Raji (cell line): Measurements from ENCODE around the gene PTOV1.

ENCODE experiments used
- POLR2A ChIP-seq: IDR thresholded peaks from 2 replicates; pipeline ENCODE4 v1.6.1; 2011; ENCODE audit warnings: low read depth, low read length, control low read depth; ENCODE audit not compliant: insufficient read depth

Gene PTOV1

DNA sequence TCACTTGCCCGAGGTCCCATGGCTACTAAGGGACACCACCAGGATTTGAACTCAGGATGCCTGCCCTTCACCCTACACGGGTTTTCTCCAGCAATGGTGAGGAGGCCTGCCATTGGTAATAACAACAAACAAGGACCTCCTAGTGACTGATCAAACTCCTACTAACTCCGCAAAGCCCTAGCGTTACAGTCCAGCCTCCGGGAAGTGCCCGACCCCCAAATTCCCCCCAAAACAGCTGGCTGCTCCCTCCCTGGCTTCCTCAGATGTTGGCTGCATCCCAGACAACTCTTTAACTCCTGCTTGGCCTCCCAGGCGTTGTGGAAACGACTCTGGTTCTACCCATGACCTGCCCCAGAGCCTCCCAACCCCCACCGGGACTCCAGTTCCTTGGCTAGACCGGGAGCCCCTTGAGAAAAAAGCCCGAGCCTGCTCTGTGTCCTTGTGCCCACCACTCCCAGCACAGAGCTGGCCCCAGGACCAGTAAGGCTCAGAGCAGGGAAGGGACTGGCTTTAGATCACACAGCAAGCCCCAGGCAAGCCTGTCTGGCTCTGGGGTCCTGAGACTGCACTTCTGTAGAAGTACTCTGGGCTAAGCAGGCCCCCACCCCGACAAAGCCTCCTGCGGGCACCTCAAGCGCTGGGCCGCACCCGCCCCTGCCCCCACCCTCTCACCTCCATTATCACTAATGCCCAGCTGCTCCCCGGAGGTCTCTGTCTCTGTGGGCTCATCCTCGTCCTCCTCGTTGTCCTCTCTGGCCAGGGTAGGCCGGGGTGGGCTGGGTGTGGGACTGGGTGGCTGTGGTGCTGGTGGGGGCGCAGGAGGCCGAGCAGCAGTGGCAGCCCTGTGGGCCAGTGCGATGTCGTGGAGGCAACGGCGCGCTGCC, 21.5 kb downstream of the PTOV1 start:
- no peak for TF ChIP-seq POLR2A

DNA sequence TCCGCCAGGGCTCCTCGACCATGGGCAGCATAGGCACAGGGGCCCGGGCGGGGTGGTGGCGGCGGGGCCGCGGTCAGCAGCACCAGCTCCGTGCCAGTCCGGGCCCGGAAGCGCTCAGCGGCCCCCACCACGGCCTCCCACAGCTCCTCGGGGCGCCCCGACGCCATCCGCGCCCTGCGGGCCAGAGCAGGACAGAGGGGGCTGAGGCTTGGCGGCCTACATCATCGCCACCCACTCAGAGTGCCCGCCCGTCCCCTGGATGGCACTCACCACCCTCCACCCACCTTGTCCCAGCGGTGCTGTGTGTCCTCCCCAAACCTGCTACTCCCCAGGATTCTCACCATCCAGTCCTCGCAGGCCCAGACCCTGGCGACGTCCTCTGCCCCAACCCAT, 22.2 kb downstream of the PTOV1 start:
- TF ChIP-seq POLR2A = no peak

DNA sequence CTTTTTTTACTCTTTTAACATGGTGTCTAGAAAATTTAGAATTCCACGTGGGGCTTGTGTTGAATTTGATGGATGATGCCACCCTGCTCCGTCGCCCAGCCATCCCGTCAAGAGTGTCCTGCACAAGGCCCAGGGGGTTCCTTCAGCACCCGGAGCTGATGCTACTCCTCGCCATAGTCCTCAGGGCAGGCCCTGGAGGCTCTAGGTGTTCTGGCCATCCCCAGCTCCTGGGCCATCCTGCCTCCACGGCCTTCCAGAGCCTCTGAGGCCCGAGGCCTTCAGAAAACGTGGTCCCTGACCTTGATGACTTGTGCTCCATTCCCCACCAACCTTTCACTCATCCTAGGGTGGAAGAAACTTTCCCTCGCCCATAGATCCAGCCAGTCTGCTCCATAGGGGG, 22.9 kb downstream of the PTOV1 start:
- TF ChIP-seq POLR2A = no peak

DNA sequence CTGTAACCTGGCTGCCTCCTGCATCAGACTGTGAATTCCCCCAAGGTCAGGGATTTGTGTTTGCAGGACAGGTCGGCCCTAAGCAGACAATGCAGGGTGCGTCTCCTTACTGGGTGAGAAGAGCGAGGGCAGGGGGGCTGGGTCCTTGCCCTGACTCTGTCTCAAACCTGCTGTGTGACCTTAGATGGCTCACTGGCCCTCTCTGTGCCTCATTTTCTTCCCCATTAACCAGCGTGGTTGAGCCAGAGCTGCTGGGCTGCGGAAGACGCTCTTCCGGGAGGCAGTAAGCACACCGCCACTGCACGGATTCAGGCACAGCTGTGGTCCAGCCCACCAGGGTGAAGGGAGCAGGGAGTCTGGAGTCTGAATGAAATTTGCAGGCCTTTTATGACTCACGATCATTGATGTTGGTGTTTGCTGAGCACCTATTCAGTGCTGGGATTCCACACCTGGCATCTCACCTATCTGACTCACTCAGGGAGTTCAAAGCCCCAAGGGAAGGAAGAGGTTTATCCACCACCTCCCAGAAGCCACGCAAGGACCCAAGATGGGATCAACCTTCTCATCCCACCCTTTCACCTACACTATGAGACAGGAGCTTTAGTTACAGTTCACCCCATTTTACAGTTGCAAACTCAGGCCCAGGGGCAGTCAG, 23.7 kb downstream of the PTOV1 start:
- TF ChIP-seq POLR2A = no peak

DNA sequence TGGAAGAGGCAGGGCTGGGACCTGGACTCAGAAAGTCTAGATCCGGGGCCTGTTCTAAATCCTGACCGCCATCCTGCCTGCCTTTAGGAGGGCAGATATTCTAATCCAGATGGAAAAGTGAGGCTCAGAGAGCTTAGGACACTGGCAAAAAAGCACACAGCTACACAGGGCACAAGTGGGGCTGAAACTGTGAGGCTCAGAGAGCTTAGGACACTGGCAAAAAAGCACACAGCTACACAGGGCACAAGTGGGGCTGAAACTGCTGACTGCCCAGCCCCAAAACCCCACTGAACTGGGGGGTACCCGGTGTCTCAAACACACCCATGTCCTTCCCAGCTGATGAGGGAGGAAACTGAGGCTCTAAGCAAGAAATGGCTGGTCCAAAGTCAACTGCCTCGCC, 24.2 kb downstream of the PTOV1 start:
- TF ChIP-seq POLR2A = no peak

DNA sequence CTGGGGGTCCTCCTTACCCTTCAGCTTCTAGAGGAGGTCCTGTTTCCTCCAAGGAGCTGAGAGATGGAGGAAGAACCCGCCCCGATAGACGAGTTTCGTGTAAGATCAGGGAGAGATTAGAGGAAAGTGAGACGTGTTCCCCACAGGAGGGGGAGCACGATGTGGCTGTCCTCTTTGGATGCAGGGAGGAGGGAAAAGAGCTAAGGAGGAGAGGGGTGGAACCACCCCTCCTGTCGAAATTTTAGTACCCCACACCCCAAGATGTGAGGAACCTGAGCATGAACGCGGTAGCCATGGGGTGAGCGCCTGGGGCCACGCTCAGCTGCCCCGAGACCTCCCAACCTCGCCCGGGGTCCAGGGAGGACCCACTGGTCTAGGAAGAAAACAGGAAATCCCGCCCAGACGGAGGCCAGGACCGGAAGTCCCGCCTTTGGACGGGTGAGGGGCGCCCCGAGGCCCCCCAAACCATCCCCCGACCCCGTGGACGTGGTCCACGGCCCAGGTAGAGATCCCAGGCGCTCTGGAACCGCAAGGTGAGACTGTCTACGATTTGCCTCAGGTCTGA, 25.0 kb downstream of the PTOV1 start:
- TF ChIP-seq POLR2A = peak; percentile 62; the same call in 1 of the 2 replicates

DNA sequence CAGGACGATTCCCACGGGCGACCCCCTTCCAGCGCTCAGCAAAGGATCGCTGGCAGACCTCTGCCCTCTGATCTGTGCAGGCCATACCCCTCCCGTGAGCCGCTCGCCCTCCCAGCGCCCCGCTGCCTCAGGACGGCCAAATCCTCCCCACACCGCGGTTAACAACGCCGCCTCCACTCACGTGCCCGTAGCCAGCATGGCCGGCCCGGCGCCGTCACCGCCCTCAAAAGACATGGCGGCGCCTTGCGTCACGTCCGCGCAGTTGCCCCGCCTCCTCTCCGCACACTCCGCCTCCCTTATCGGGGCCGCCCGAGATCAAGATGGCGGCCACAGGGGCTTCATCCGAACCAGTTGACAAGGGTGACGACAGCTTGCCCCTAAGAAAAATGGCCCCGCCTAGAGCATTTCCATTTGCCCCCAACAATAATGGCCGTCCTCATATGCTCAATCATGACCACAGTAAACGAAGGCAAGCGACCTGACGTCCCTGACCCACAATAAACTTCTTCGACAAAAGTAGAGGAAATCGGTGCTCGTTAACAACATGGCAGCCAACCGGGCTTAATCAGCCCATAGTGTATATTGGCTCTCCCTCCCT, 25.6 kb downstream of the PTOV1 start:
- peak; percentile 64 for TF ChIP-seq POLR2A

DNA sequence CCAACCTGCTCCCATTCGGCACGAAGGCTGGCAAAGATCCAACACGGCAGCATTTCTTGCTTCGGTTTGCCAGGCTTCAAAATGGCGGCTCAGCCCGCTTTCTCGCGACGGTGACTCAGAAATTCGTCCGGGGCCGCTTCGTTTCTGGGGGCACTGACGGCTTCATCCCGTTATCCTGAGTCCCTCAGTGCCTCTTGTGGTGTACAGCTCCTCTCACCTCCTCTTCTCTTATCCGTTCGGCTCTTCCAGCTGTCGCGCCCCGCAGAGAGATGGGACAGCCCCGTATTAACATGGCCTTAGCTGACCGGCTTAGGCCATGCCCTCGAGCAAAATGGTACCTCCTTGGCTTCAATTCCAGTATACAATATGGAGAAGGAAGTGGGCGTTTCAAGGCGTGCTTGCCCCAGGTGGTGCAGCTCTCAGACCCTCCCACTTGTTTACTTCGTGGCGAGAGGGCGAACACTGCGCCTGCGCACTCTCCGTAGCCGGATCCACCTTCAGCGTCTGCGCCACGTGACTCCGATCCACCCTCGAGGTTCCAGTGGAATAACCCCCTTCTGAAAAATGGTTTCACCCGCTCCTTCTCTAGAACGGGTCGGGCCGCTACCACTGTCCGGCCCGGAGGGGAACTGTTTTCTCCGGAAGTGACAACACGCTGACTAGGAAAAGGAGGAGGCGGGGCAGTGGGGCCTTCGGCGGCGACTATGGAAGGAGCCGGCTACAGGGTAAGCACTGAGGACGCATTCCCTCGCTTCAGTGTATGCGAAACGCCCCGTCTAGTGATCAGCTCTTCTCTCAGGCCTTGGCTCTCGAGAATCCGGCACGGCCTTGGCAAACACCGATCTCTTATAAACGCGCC, 26.3 kb downstream of the PTOV1 start, which contains the start of the genes AKT1S1 and TBC1D17:
Gene AKT1S1 (minus strand): TSS at position 336 of the 859 bp plus-strand sequence. CDS start 4,060 bp downstream, outside the sequence.
Gene TBC1D17 (plus strand): TSS at position 683 of the 859 bp plus-strand sequence. CDS start 22 bp downstream, at position 705.
- peak; percentile 77; the same call in 1 of the 2 replicates for TF ChIP-seq POLR2A

DNA sequence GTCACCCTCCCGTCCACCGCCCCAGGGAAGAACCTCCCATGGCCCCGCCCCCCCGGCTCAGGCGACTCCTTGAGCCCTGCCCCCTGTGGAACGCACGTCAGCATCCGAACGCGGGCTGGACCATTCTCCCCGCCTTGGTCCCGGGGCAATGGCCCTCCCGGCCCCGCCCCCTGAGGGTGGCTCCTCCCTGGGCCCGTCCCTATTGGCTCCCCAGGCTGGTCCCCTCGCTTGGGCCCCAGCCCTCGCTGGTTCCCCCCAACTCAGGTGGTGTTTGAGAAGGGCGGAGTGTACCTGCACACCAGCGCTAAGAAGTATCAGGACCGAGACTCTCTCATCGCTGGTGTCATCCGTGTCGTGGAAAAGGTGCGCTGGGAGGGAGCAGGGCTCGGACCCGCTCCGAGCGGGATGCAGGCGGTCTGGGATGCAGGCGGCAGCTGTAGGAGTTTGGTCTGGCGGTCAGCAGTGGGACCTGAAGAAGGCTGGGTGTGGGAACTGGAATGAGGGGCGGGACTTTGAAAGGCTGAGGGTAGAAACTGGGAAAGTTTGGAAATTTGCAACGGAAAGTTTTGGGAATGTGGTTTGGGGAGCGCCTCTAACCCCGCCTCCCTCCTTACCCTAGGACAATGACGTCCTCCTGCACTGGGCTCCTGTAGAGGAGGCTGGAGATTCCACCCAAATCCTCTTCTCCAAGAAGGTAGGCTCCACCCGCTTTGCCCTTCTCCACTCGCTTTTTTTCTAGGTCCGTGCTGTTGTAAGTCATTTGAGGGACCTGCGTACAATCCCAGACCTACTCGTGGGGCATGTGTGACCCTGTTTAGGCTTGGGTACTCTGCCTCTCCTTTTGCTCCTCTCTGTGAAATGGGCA, 27.2 kb downstream of the PTOV1 start:
- TF ChIP-seq POLR2A = no peak; the same call in 1 of the 2 replicates

DNA sequence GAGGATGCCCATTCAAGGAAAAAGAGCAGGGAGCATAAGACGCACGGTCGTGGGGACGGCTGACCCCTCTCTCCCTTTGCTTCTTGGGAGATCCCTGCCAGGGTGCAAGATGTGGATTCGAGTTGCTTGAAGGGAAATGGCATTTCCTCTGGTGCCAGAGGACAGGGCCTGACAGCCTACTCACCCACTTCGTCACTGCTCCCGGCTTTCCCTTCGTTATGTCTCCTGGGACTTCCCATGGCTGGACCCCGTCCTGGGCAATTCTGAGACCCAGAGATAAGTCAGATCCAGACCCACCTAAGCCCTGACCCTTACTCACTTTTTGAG, 27.7 kb downstream of the PTOV1 start:
- TF ChIP-seq POLR2A = no peak

DNA sequence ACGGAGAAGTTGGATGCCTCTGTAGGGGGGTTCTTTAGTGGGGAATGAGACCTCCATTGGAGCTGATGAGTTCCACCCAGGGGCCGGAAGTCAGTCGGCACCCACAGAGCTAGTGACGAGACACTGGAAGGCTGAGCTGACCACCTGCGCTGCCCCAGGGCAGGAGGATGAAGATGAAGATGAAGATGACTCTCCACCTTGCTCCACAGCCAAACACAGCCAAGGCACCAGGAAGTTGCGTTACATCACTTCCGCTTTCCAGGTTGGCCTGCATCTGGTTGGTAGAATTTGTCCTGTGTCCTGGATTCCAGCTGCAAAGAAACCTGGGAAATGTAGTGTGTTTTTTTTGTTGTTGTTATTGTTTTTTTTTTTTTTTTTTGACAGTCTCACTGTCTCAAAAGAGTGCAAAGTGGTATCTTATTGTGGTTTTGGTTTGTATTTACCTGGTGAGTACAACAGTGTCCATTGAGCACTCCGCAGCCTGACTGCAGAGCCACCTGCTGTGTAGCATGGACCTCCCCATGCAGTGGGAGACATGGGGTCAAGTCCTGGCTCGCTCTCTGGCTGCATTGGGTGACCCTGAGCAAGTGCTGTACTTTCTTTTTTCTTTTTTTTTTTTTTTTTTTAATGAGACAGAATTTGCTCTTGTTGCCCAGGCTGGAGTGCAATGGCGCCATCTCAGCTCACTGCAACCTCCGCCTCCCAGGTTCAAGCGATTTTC, 28.4 kb downstream of the PTOV1 start:
- no peak for TF ChIP-seq POLR2A

DNA sequence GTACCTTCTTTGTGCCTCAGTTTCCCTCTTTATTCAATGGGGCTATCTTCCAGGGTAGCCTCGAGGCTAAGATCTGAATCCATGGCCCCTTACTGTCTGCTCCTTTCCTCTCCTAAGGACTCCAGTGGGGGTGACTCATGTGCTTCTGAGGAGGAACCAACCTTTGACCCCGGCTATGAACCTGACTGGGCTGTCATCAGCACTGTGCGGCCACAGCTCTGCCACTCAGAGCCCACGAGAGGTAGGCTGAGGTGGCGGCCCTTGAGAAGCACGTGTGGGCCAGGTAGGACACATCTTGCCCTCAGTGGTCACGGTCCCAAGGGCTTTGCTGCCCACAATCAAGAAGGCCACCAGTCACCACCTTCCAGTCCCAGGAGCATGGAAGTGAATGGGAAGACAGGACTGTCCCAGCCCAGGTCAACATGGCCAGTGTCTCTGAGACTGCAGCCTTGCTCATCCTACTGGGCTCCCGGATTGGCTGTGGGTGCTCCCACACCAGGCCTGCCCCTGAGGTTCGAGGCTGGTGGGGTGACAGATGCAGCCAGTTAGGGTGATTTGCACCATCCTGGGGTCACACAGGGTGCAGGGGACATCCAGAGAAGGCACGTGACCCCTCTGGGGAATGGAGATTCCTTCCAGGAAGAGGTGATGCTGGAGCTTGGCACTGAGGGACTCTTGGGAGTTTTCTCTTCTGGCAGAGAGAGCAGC, 29.4 kb downstream of the PTOV1 start:
- no peak for TF ChIP-seq POLR2A
